AG10803 (cell line): ENCODE data around the gene FAM53A.

Experiments
- DNase-seq: peaks from one replicate; pipeline ENCODE4 v3.0.0; 2010; ENCODE audit warnings: low read depth
- H3K4me3 ChIP-seq: 2 replicates; pipeline ENCODE4 v1.5.1; 2011; ENCODE audit warnings: mild to moderate bottlenecking, low read length, control low read depth
- TF ChIP-seq, protein P1 (sequence below): conservative IDR thresholded peaks from 2 replicates; pipeline ENCODE4 v1.5.1; 2011; ENCODE audit warnings: mild to moderate bottlenecking, low read length, control low read depth, inconsistent platforms

The FAM53A gene

DNA sequence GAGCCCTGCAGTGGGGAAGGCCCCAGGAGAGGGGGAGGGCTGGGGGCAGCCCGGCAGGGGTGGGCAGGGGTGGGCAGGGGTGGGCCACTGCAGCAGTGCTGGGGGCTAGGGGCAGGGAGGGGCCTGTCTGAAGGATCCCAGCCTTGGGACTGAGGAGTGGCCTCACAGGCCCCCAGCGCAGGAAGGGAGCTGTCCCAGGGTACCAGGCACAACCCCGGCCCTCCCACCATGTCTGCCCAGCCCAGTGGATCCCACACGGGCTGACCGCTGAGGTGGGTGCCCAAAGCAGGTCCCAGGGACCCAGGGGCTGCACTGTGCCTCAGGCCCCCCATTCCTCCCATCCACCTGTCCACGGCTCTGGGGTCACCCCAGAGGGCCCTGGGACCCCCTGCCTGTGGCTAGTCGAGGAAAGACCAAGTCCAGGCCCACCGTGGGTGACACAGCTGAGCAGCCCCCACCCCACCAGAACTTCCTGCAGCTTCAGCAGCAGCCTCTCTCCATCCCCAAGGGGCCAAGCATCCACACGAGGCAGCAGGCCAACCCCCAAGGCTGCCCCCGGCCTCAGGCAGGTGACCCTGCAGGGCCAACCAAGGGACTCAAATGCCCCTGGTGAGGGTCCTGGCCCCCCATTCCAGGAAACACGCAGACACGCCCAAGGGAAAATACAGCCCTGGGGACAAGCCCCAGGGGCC lies 46.4 kb downstream of the FAM53A start:
- DNase-seq: no peak
- TF ChIP-seq, protein P1, sequence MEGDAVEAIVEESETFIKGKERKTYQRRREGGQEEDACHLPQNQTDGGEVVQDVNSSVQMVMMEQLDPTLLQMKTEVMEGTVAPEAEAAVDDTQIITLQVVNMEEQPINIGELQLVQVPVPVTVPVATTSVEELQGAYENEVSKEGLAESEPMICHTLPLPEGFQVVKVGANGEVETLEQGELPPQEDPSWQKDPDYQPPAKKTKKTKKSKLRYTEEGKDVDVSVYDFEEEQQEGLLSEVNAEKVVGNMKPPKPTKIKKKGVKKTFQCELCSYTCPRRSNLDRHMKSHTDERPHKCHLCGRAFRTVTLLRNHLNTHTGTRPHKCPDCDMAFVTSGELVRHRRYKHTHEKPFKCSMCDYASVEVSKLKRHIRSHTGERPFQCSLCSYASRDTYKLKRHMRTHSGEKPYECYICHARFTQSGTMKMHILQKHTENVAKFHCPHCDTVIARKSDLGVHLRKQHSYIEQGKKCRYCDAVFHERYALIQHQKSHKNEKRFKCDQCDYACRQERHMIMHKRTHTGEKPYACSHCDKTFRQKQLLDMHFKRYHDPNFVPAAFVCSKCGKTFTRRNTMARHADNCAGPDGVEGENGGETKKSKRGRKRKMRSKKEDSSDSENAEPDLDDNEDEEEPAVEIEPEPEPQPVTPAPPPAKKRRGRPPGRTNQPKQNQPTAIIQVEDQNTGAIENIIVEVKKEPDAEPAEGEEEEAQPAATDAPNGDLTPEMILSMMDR: no peak
- H3K4me3 ChIP-seq: no peak overlapping the region

DNA sequence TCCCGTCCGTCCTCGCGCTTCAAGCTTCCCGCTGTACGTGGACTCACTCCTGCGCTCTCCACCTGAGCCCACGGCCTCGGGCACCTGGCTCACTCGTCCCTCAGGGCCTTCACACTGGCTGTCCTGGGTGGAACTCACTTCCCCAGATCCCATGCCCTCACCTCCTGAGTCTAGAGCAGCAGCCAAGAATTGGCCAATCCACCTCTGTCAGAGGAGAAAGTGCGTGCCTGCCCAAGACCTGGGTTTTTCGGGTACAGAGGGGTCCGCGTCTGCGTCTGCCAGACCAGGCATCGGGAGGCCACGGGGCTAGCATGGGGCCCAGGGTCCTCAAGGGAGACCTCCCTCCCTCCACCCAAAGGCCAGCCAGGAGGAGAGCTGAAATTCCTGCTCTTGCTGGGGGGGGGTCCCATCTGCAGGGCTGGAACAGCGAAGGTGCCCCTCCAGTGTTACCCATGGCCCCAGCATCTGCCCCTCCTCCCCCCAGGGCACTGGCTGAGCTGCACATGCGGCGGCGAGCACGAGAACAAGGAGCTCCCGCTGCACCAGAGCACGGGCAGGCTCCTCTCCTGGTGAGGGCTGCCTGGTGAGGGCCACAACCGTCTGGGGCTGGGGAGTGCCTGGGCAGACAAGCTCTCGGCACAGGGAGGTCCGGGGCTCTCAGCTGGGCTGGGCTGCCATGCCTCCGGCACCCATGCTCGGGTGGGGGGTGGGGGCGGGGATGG lies 47.5 kb downstream of the FAM53A start:
- no peak overlapping the region for H3K4me3 ChIP-seq
- TF ChIP-seq, protein P1: no peak
- DNase-seq: no peak

DNA sequence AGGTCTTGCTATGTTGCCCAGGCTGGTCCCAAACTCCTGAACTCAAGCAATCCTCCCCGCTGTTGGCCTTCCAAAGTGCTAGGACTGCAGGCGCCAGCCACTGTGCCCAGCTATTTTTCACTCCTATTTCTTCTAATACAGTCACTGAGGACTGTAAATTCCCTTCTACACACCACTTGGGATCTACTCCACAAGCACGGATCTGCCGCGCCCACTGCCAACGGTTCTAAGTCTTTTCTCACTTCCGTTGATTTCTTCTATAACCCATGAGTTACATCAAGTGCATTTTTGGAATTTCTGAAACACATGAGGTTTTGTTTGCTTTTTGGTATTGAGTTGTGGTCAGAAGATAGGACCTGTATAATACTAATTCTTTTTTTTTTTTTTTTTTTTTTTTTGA lies 48.6 kb downstream of the FAM53A start:
- peak; percentile 30 for DNase-seq
- TF ChIP-seq, protein P1: no peak

DNA sequence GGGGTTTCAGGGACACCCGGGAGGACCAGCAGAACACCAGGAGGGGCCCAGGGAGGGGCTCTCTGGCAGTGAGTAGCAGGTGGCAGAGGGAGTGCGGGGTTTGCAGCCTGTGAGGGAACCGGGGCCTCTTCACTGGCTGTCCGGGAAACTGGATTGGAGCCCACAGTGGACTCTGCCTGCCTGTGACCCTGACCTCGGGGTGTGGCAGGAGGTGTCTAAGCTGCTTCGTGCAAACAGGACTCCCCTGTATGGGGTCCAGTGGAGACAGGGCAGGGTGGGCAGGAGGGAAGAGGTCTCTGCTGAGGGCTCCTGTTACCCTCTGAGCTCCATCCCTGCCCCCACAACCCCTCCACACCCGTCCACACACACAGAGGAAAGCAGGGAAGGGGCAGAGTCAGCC lies 50.1 kb downstream of the FAM53A start:
- H3K4me3 ChIP-seq: no peak overlapping the region
- TF ChIP-seq, protein P1: no peak
- DNase-seq: no peak

More for the DNA sequence above, 48.6 kb downstream of the FAM53A start:
- no peak overlapping the region for H3K4me3 ChIP-seq

DNA sequence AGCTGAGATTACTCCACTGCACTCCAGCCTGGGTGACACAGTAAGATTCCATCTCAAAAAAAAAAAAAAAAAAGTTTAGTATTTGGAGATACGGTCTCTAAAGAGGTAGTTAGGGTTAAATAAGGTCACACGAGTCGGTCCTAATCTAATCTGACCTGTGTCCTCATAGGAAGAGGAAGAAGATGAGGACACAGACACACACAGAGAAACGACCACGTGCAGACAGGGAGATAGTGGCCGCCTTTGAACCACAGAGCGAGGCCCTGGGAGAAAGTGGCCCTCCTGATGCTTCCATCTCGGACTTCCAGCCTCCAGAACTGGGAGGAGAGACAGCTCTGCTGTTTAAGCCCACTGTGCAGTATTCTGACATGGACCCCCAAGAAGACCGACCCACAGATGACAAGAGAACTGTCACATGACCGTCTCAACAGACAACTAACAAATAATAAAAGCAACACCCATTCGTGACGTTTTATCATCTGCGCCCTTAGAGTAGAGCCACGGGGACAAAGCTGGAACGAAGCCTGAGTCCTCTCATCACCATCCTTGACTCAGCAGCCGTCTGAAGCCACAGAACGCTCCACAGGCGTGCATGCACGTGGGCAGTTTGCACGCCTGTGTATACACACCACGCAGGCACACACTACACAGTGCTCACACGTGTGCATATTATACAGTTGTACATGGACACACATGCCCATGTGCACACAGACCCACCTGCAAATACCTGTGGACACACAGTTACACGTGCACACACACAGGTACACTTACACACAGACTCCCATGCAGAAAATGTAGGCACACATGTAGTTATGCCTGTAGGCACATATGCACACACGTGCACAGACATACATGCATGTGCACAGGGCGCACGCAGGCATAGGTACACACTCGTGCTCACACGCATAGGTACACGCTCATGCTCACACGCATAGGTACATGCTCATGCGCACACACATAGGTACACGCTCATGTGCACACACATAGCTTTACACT lies 51.7 kb downstream of the FAM53A start:
- no peak overlapping the region for H3K4me3 ChIP-seq
- TF ChIP-seq, protein P1: no peak
- no peak for DNase-seq

DNA sequence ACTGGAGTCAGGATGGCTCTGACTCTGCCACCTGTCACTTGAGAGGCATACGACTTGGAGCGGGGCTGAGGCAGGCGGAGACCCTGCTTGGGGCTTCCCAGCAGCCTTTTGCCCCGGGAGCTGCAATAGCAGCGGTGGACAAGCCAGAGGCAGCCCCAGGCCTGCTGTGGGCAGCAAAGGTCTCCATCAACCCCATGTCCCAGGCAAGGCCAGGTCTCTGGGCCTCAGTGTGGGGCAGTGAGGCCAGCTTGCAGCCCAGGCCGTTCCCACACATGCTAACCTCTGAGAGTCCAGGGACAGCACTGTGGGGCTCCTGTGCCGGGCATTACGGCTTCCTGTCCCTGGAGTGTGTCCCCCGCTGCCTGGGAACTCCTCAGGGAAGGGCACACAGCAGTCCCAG lies 53.0 kb downstream of the FAM53A start:
- no peak overlapping the region for H3K4me3 ChIP-seq
- TF ChIP-seq, protein P1: no peak
- DNase-seq: no peak
